Measurements from ENCODE around the gene DNPH1. TPM values are rescaled to one million over a fixed set of nuclear protein-coding genes. Genes with fewer than 3 reads are reported as not detected.

The DNPH1 gene
- total and polyA plus RNA-seq, 2 experiments from 2014 or later: 29.2 to 50.0 TPM

DNA sequence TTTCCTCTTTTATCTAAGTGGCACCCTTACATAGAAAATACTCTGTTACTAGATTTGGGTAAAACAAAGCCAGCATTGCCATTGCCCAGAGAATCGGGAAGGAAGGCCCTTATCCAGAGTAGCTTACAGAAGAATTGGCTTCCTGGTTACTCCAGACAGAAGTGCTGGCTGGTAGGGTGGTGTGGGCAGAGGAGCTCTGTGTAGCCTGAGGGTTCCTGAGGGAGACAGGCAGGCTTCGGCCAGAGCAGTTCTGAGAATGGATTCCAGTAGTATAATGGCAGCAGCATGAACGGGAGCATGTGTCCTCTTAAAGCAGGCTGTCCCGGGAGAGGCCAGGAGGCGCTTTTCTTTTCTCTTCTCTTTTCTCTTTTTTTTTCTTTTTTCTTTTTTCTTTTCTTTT is 35.4 kb downstream of the DNPH1 start:
- no peak for DNase-seq (ENCODE audit: low spot score)
- Mint-ChIP-seq H3K4me3 (no peak overlapping the region), H3K4me1 (peaks cover 3% of the 10 kb centered on the region; the same call in 1 of the 3 replicates), H3K27me3 (ENCODE audit: insufficient read depth, low read depth, poor library complexity) (peaks cover 12% of the 10 kb centered on the region), H3K36me3 (ENCODE audit: low read depth) (no peaks in the 10 kb centered on the region; the same call in 1 of the 3 replicates), H3K9me3 (no peaks in the 10 kb centered on the region), H3K27ac (no peak overlapping the region)
- H3F3A ChIP-seq (replicated peaks; ENCODE audit: low read depth): no peaks in the 10 kb centered on the region
- no peaks in the 10 kb centered on the region for H3K79me2 ChIP-seq (replicated peaks; ENCODE audit: insufficient read depth)
- no peaks in the 10 kb centered on the region for H3K4me1 ChIP-seq (ENCODE audit: insufficient read depth)
- no peak overlapping the region for H3K4me3 ChIP-seq
- H2AFZ ChIP-seq: no peak overlapping the region
- ATAC-seq: no peak
- no peaks in the 10 kb centered on the region for H4K20me1 ChIP-seq (replicated peaks; ENCODE audit: insufficient read depth)
- no peaks in the 10 kb centered on the region for H3K36me3 ChIP-seq (ENCODE audit: insufficient read depth)
- no peak overlapping the region for H3K27ac ChIP-seq (ENCODE audit: low read depth)
- no peaks in the 10 kb centered on the region for H3K9me2 ChIP-seq (ENCODE audit: insufficient read depth)
- no peak for TF ChIP-seq REST (IDR thresholded peaks at IDR 0.05; ENCODE audit: unreplicated experiment)
- no peak for TF ChIP-seq JUNB (IDR thresholded peaks at IDR 0.05; ENCODE audit: unreplicated experiment)
- no peak for TF ChIP-seq CREB1 (CRISPR knock-in tag; IDR thresholded peaks at IDR 0.05; ENCODE audit: low read depth)
- no peak for TF ChIP-seq ZNF331 (CRISPR knock-in tag; IDR thresholded peaks at IDR 0.05; ENCODE audit: low read depth)
- TF ChIP-seq EZH2 (IDR thresholded peaks at IDR 0.05; ENCODE audit: low read depth, unreplicated experiment): no peak
- no peak for TF ChIP-seq POLR2AphosphoS5 (IDR thresholded peaks at IDR 0.05; ENCODE audit: low read depth)
- no peak for TF ChIP-seq CTCF (conservative IDR thresholded peaks at IDR 0.05; ENCODE audit: low read depth in 2 of 2)
- H3K27me3 ChIP-seq (ENCODE audit: insufficient read depth): no peaks in the 10 kb centered on the region
- H3K4me2 ChIP-seq: no peak overlapping the region

DNA sequence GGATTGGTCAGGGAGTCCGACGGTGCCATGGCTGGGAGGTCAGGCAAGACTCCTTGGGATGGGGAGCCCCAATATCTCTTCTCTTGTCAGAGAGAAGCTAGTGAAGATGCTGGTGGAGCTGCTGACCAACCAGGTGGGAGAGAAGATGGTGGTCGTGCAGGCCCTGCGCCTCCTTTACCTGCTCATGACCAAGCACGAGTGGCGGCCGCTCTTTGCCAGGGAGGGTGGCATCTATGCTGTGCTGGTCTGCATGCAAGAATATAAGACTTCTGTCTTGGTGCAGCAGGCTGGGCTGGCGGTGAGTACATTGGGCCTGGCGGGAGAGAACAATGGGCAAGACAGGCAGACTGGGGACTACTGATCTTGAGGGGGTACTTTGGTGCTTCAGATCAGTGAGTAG is 36.4 kb downstream of the DNPH1 start:
- H3K36me3 Mint-ChIP-seq (ENCODE audit: low read depth): no peaks in the 10 kb centered on the region; the same call in 1 of the 3 replicates
- H3K4me1 Mint-ChIP-seq: peaks cover 3% of the 10 kb centered on the region; the same call in 1 of the 3 replicates

More for the DNA sequence above, 36.4 kb downstream of the DNPH1 start:
- no peaks in the 10 kb centered on the region for H3K9me2 ChIP-seq (ENCODE audit: insufficient read depth)
- Mint-ChIP-seq H3K9me3 (no peaks in the 10 kb centered on the region), H3K4me3 (no peak overlapping the region), H3K27ac (no peak overlapping the region), H3K27me3 (ENCODE audit: insufficient read depth, low read depth, poor library complexity) (peaks cover 11% of the 10 kb centered on the region)
- TF ChIP-seq ZNF331 (CRISPR knock-in tag; IDR thresholded peaks at IDR 0.05; ENCODE audit: low read depth): no peak
- TF ChIP-seq EZH2phosphoT487 (IDR thresholded peaks at IDR 0.05; ENCODE audit: unreplicated experiment): no peak
- TF ChIP-seq CREB1 (CRISPR knock-in tag; IDR thresholded peaks at IDR 0.05; ENCODE audit: low read depth): no peak
- TF ChIP-seq, protein P1, sequence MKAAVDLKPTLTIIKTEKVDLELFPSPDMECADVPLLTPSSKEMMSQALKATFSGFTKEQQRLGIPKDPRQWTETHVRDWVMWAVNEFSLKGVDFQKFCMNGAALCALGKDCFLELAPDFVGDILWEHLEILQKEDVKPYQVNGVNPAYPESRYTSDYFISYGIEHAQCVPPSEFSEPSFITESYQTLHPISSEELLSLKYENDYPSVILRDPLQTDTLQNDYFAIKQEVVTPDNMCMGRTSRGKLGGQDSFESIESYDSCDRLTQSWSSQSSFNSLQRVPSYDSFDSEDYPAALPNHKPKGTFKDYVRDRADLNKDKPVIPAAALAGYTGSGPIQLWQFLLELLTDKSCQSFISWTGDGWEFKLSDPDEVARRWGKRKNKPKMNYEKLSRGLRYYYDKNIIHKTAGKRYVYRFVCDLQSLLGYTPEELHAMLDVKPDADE (IDR thresholded peaks at IDR 0.05): no peak
- TF ChIP-seq STAT1 (IDR thresholded peaks at IDR 0.05; ENCODE audit: unreplicated experiment): no peak
- H3K27me3 ChIP-seq (ENCODE audit: insufficient read depth): no peaks in the 10 kb centered on the region
- no peak overlapping the region for H3K27ac ChIP-seq (ENCODE audit: low read depth)
- H2AFZ ChIP-seq: no peak overlapping the region
- H3K36me3 ChIP-seq (ENCODE audit: insufficient read depth): no peaks in the 10 kb centered on the region
- ATAC-seq (no peak), DNase-seq (ENCODE audit: low spot score) (no peak)
- H3K4me3 ChIP-seq: no peak overlapping the region
- H3K79me2 ChIP-seq (replicated peaks; ENCODE audit: insufficient read depth): no peaks in the 10 kb centered on the region
- H3K4me2 ChIP-seq: no peak overlapping the region
- H3K4me1 ChIP-seq (ENCODE audit: insufficient read depth): no peaks in the 10 kb centered on the region
- H4K20me1 ChIP-seq (replicated peaks; ENCODE audit: insufficient read depth): no peaks in the 10 kb centered on the region
- no peaks in the 10 kb centered on the region for H3F3A ChIP-seq (replicated peaks; ENCODE audit: low read depth)
